ENCODE data around the gene IFI30. TPM values are rescaled to one million over a fixed set of nuclear protein-coding genes. Genes with fewer than 3 reads are reported as not detected.
A peak's percentile ranks its signal among the peaks of the same experiment; 100 is the strongest.

Gene IFI30
- total RNA-seq, 2 experiments from 2014 or later, result 57.1 to 66.2 TPM

GRCh38 chr19:18141031-18141430 lies 32.6 kb upstream of the IFI30 start:
- H3K27me3 Mint-ChIP-seq, result no peaks in the 10 kb centered on the region
- ATAC-seq, result no peak
- no peak overlapping the region for H3K4me3 Mint-ChIP-seq
- H3K9me3 Mint-ChIP-seq (ENCODE audit: low read depth), result no peaks in the 10 kb centered on the region
- no peak for DNase-seq
- H3K4me1 Mint-ChIP-seq, result no peaks in the 10 kb centered on the region
- CTCF ChIA-PET, result interaction anchor here (1.0 to 3.1 kb wide), 4 partner anchors 11 to 28 kb away, joined by 3 to 12 read pairs (median 8); partner anchors contain the start of gene PIK3R2
- peaks cover 38% of the 10 kb centered on the region for H3K36me3 Mint-ChIP-seq
- no peak overlapping the region for H3K27ac Mint-ChIP-seq

GRCh38 chr19:18143902-18144301 lies 29.7 kb upstream of the IFI30 start:
- no peak for DNase-seq
- CTCF ChIA-PET, result interaction anchor here (1.6 kb wide), 1 partner anchor 108 kb away, joined by 4 read pairs; no protein-coding TSS in a partner anchor
- no peak overlapping the region for H3K27ac Mint-ChIP-seq
- peaks cover 46% of the 10 kb centered on the region for H3K36me3 Mint-ChIP-seq
- peaks cover 7% of the 10 kb centered on the region for H3K4me1 Mint-ChIP-seq
- no peak for ATAC-seq
- H3K4me3 Mint-ChIP-seq, result no peak overlapping the region
- H3K27me3 Mint-ChIP-seq, result no peaks in the 10 kb centered on the region
- no peaks in the 10 kb centered on the region for H3K9me3 Mint-ChIP-seq (ENCODE audit: low read depth)

GRCh38 chr19:18144361-18144760 lies 29.3 kb upstream of the IFI30 start:
- no peak for DNase-seq
- Mint-ChIP-seq H3K27ac (no peak overlapping the region), H3K4me1 (peaks cover 9% of the 10 kb centered on the region), H3K9me3 (ENCODE audit: low read depth) (no peaks in the 10 kb centered on the region), H3K27me3 (no peaks in the 10 kb centered on the region), H3K4me3 (no peak overlapping the region), H3K36me3 (peaks cover 45% of the 10 kb centered on the region)
- no peak for ATAC-seq
- CTCF ChIA-PET, result no interaction called here

- Mint-ChIP-seq H3K36me3 (peaks cover 47% of the 10 kb centered on the region), H3K27me3 (no peaks in the 10 kb centered on the region), H3K4me1 (peaks cover 12% of the 10 kb centered on the region), H3K4me3 (no peak overlapping the region), H3K9me3 (ENCODE audit: low read depth) (no peaks in the 10 kb centered on the region), H3K27ac (no peak overlapping the region)
- no peak for DNase-seq
- ATAC-seq, result no peak
- CTCF ChIA-PET, result interaction anchor here (0.6 to 2.1 kb wide), 2 partner anchors 31 to 694 kb away, joined by 3 to 5 read pairs; no protein-coding TSS in a partner anchor
Observed at GRCh38 chr19:18144906-18145305, 28.7 kb upstream of the IFI30 start.

- no peak for ATAC-seq
- H3K27ac Mint-ChIP-seq, result no peak overlapping the region
- H3K36me3 Mint-ChIP-seq, result peaks cover 46% of the 10 kb centered on the region
Observed at GRCh38 chr19:18145391-18145999, 28.1 kb upstream of the IFI30 start.

GRCh38 chr19:18147396-18147795 lies 26.2 kb upstream of the IFI30 start:
- peaks cover 24% of the 10 kb centered on the region for H3K4me1 Mint-ChIP-seq
- H3K27ac Mint-ChIP-seq, result no peak overlapping the region

More at GRCh38 chr19:18145391-18145999, 28.1 kb upstream of the IFI30 start:
- no peak for DNase-seq
- Mint-ChIP-seq H3K4me3 (no peak overlapping the region), H3K27me3 (no peaks in the 10 kb centered on the region), H3K9me3 (ENCODE audit: low read depth) (no peaks in the 10 kb centered on the region), H3K4me1 (peaks cover 12% of the 10 kb centered on the region)
- CTCF ChIA-PET, result interaction anchor here (0.6 to 2.1 kb wide), 3 partner anchors 16 to 695 kb away, joined by 3 to 5 read pairs (median 3); no protein-coding TSS in a partner anchor

GRCh38 chr19:18149596-18149975 lies 24.0 kb upstream of the IFI30 start:
- DNase-seq, result no peak
- CTCF ChIA-PET, result interaction anchor here (0.5 to 1.4 kb wide), 4 partner anchors 11 to 154 kb away, joined by 3 to 5 read pairs (median 4); no protein-coding TSS in a partner anchor
- no peaks in the 10 kb centered on the region for H3K27me3 Mint-ChIP-seq
- no peak overlapping the region for H3K4me3 Mint-ChIP-seq
- H3K9me3 Mint-ChIP-seq (ENCODE audit: low read depth), result no peaks in the 10 kb centered on the region
- H3K4me1 Mint-ChIP-seq, result peaks cover 35% of the 10 kb centered on the region
- ATAC-seq, result no peak
- H3K27ac Mint-ChIP-seq, result no peak overlapping the region
- H3K36me3 Mint-ChIP-seq, result peaks cover 31% of the 10 kb centered on the region

More at GRCh38 chr19:18147396-18147795, 26.2 kb upstream of the IFI30 start:
- Mint-ChIP-seq H3K9me3 (ENCODE audit: low read depth) (no peaks in the 10 kb centered on the region), H3K27me3 (no peaks in the 10 kb centered on the region), H3K36me3 (peaks cover 39% of the 10 kb centered on the region), H3K4me3 (no peak overlapping the region)
- no peak for ATAC-seq
- CTCF ChIA-PET, result no interaction called here
- DNase-seq, result no peak

GRCh38 chr19:18150776-18151624 lies 22.6 kb upstream of the IFI30 start:
- Mint-ChIP-seq H3K4me1 (peaks cover 35% of the 10 kb centered on the region), H3K4me3 (peak overlapping the region; percentile 84), H3K9me3 (ENCODE audit: low read depth) (no peaks in the 10 kb centered on the region), H3K27me3 (no peaks in the 10 kb centered on the region), H3K36me3 (peaks cover 22% of the 10 kb centered on the region), H3K27ac (peak overlapping the region; percentile 93)
- DNase-seq, result no peak
- CTCF ChIA-PET, result interaction anchor here (0.6 to 3.1 kb wide), 16 partner anchors 10 to 237 kb away, joined by 3 to 47 read pairs (median 5); partner anchors contain the start of genes CCDC124, IL12RB1 and RAB3A
- no peak for ATAC-seq

- CTCF ChIA-PET, result interaction anchor here (0.8 to 3.1 kb wide), 18 partner anchors 8 to 293 kb away, joined by 3 to 47 read pairs (median 5); partner anchors contain the start of genes RAB3A and RPL18A
- DNase-seq, result peak; percentile 100
- peaks cover 16% of the 10 kb centered on the region for H3K36me3 Mint-ChIP-seq
Observed at GRCh38 chr19:18152442-18152816, 21.2 kb upstream of the IFI30 start.

GRCh38 chr19:18152817-18153555 lies 20.6 kb upstream of the IFI30 start, which contains the start of gene PIK3R2:
PIK3R2 (plus strand) TSS chr19:18153163; CDS start chr19:18155880, 2,717 bp downstream.
- Mint-ChIP-seq H3K27ac (peak within 1 kb of the TSS; percentile 93), H3K27me3 (no peaks in the 10 kb centered on the region), H3K4me1 (peaks cover 35% of the 10 kb centered on the region), H3K36me3 (peaks cover 13% of the 10 kb centered on the region), H3K9me3 (ENCODE audit: low read depth) (no peaks in the 10 kb centered on the region), H3K4me3 (peak within 1 kb of the TSS; percentile 84)
- ATAC-seq, result peak; percentile 93
- peak; percentile 100 for DNase-seq
- CTCF ChIA-PET, result interaction anchor here (0.8 to 3.1 kb wide), 15 partner anchors 8 to 294 kb away, joined by 3 to 47 read pairs (median 5); partner anchors contain the start of genes RAB3A and RPL18A

More at GRCh38 chr19:18152442-18152816, 21.2 kb upstream of the IFI30 start:
- peak; percentile 80 for ATAC-seq
- peak overlapping the region; percentile 93 for H3K27ac Mint-ChIP-seq
- peak overlapping the region; percentile 84 for H3K4me3 Mint-ChIP-seq
- no peaks in the 10 kb centered on the region for H3K9me3 Mint-ChIP-seq (ENCODE audit: low read depth)
- H3K4me1 Mint-ChIP-seq, result peaks cover 35% of the 10 kb centered on the region
- no peaks in the 10 kb centered on the region for H3K27me3 Mint-ChIP-seq

GRCh38 chr19:18153556-18154134 lies 20.0 kb upstream of the IFI30 start:
- Mint-ChIP-seq H3K4me3 (peak overlapping the region; percentile 84), H3K9me3 (ENCODE audit: low read depth) (no peaks in the 10 kb centered on the region), H3K27me3 (no peaks in the 10 kb centered on the region), H3K27ac (peak overlapping the region; percentile 40), H3K4me1 (peaks cover 31% of the 10 kb centered on the region), H3K36me3 (peaks cover 11% of the 10 kb centered on the region)
- peak; percentile 47 for DNase-seq
- CTCF ChIA-PET, result interaction anchor here (1.0 to 2.6 kb wide), 2 partner anchors 40 to 43 kb away, joined by 4 to 8 read pairs; no protein-coding TSS in a partner anchor
- ATAC-seq, result no peak

Data from activated CD8-positive, alpha-beta memory T cell treated with anti-CD3 and anti-CD28 coated beads, Interleukin-2, amount 10 ng/mL, durations not matched to agents 7 days and 5 days (primary cell).